ENCODE results near the gene ARHGAP26.

- TF ChIP-seq CTCF (IDR thresholded peaks at IDR 0.05) (no peak), POLR2AphosphoS5 (IDR thresholded peaks at IDR 0.05) (no peak), POLR2A (IDR thresholded peaks at IDR 0.05) (no peak)
These were observed 349.2 kb downstream of the ARHGAP26 start for GRCh38 chr5:143119291-143119769.
